GM10248 (cell line): ENCODE data around the gene RIMS3.
A peak's percentile ranks its signal among the peaks of the same experiment; 100 is the strongest.

Experiments used
- CTCF ChIA-PET: fragments of 300-600 bp; sonication (Branson Sonifier 250); formaldehyde crosslinking; extraction: SDS; loops from one replicate; lab custom pipeline; 2021; ENCODE audit warnings: antibody characterized with exemption; lab: Yijun Ruan, JAX
- POLR2A ChIA-PET: fragments of 350-650 bp; sonication (Branson Sonifier 250); formaldehyde crosslinking; extraction: SDS; loops from one replicate; lab custom pipeline; 2020; ENCODE audit warnings: antibody characterized with exemption; lab: Yijun Ruan, JAX
- DNase-seq: peaks from one replicate; pipeline ENCODE4 v3.0.0; 2012; ENCODE audit errors: extremely low spot score
- CTCF ChIP-seq: IDR thresholded peaks from 2 replicates; pipeline ENCODE4 v1.5.1; 2012; ENCODE audit warnings: mild to moderate bottlenecking, low read depth; ENCODE audit errors: extremely low read depth, missing control alignments, control extremely low read depth

Gene RIMS3

DNA sequence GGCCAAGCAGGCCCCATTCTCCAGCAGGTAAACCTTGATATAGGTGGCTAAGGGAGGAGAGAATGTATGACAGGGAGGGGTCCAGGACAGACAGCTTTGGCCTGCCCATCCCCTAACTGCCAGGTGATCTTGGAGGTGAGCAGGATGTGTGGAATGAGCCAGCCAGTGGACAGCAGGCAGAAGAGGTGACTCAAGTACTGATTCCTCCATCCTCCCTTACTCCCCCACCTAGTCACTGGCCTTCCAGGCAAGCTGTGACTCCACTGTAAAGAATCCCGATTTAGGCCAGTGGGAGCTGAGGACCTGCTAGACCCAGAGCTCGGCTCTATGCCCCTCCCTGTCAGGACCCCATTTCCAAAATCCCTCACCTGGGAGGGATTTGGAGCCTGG, 36.6 kb downstream of the RIMS3 start:
- ChIA-PET CTCF (interaction anchor here (0.8 to 1.9 kb wide), 4 partner anchors 16 to 324 kb away, joined by 3 to 7 read pairs (median 4); no protein-coding TSS in a partner anchor), POLR2A (no interaction called here)
- no peak for TF ChIP-seq CTCF
- DNase-seq: no peak

DNA sequence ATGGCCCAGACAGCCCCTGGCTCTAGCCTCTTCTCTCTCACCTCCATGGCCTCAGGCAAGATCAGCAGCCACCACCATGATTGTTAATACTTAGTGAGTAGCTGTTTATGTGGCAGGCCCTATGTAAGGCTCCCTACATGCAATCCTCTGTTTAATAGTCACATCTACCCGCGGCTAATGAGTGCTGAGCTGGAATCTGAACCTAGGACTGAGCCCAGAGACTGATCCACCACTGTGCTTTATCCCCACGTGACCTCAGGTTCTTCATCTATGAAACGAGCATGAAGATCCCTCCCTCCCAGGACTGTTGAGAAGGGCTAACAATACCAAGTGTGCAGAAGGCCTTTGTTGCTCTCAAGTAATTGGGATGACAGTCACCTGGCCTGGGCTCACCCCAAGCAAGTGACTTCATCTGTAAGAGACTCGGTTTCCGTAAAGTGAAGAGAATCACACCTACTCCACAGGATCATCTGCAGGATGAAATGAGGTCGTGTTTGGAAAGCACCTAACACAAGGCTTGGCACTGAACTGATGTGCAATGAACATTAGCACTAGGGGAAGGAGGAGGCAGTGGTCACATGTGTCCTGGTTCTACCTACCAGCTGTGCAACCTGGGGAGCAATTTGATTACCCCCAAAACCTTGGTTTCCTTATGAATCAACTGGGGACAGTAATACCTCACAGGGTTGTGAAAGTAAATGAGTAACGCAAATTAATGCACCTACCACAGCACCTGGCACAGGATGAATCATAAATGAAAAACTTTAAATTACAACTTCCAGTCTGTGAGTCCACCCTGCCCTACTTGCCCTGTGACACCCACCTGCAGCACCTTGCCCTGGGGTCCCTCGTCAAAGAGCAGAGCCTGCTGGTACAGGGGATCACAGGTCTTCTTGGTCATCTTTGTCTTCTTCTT, 37.2 kb downstream of the RIMS3 start:
- no peak for TF ChIP-seq CTCF

DNA sequence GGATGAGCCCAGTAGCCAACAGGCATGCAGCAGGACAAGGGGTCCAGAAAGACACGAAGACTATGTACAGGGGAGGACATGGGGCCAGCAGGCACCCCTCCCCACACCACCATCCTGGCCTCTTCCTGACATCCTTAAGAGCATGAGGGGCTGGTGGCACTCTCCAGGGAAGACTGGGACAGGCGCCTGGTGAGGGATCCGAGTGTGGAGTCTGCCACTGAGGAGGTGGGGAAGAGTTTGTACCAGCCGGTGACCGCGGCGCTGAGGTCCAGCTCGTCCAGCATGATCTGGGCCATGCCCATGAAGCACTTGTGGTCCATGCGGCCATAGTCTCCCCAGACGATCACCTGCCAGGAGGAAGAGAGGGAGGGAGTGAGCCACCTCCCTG, 39.1 kb downstream of the RIMS3 start:
- TF ChIP-seq CTCF: no peak
- POLR2A ChIA-PET: no interaction called here
- CTCF ChIA-PET: interaction anchor here (1.6 kb wide), 1 partner anchor 43 kb away, joined by 5 read pairs; no protein-coding TSS in a partner anchor
- no peak for DNase-seq

More for the DNA sequence above, 37.2 kb downstream of the RIMS3 start:
- POLR2A ChIA-PET: no interaction called here
- peak; percentile 41 for DNase-seq
- CTCF ChIA-PET: interaction anchor here (0.8 to 1.9 kb wide), 4 partner anchors 15 to 324 kb away, joined by 3 to 5 read pairs (median 3); no protein-coding TSS in a partner anchor

DNA sequence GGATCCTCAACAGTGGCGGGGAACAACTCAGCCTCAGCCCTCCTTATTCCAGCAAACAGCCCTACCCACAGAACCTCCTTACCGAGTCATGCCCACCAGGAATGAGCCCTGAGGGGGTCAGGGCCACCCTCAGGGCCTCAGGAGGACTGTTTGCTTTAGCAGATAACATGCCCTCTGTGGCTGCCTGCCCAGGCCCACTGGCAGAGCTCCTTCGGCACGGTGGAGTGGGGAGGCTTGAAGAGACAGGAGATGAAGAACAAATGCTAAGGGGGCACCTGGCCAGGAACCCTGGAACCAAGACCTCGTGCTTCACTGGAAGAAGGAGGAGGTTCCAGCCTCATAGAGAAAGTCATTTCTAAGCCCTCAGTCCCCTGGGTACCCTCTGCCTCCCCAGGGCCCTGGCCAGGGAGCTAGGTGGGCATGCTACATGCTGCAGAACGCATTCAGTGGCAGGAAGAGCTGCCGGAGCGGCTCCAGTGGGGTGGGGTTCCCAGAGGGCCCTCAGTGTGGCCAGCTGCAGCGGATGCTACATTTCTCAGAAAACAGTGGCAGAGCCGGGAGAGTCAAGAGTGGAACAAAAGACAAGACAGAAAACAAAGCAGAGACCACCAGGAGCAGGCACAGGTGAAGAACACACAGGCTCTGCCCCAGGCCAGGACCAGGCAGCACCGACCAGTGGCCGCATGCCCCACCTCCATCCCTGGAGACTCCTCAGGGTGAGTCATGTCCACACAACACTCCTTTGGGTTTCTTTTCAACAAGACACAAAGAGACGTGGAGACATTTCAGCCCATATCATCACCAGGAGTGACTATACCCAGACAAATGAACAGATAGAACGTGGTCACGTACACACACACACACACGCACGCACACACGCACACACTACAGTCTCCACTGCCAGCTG, 39.8 kb downstream of the RIMS3 start:
- DNase-seq: no peak
- CTCF ChIA-PET: interaction anchor here (1.1 to 1.6 kb wide), 2 partner anchors 44 to 149 kb away, joined by 4 to 5 read pairs; no protein-coding TSS in a partner anchor
- TF ChIP-seq CTCF: no peak
- POLR2A ChIA-PET: no interaction called here

DNA sequence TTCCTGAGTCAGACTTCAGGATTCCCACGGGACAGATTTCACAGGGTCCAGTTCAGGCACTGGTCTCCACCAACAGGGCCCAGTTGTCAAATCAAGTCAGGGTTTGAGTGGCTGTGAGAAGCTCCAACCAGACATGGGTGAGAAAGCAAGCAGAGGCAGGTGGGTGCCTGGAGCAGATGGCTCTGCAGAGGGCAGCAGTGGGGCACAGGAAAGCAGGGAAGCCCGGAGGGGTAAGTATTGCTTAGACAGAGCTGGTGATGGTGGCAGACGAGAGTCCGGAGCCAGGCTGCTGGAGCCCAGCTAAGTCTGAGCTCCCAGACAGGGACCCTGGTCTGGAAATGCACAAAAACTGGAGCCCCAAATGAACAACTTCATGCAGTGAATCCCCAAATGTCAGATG, 40.4 kb downstream of the RIMS3 start:
- CTCF ChIA-PET: interaction anchor here (1.1 to 1.6 kb wide), 3 partner anchors 12 to 150 kb away, joined by 3 to 5 read pairs (median 4); no protein-coding TSS in a partner anchor
- DNase-seq: no peak
- TF ChIP-seq CTCF: no peak
- POLR2A ChIA-PET: no interaction called here
